GM23338 (cell line): ENCODE data around the gene VAT1.

Experiments
- CREB1 ChIP-seq: fragments of 250-450 bp; sonication (Bioruptor Pico); IDR thresholded peaks from 2 replicates; pipeline ENCODE4 v1.5.0; 2020; ENCODE audit warnings: low read depth, mild to moderate bottlenecking, moderate library complexity
- EZH2 ChIP-seq: fragments of 200-600 bp; sonication (generic); IDR thresholded peaks from one replicate; pipeline ENCODE4 v1.8.0; 2017; ENCODE audit warnings: antibody characterized with exemption, mild to moderate bottlenecking, low read depth; ENCODE audit not compliant: unreplicated experiment
- EZH2phosphoT487 ChIP-seq: fragments of 200-600 bp; sonication (generic); IDR thresholded peaks from one replicate; pipeline ENCODE4 v1.8.1; 2018; ENCODE audit warnings: antibody characterized with exemption; ENCODE audit not compliant: unreplicated experiment
- POLR2AphosphoS5 ChIP-seq: IDR thresholded peaks from 2 replicates; pipeline ENCODE4 v1.6.1; 2016; ENCODE audit warnings: antibody characterized with exemption, low read depth
- REST ChIP-seq: IDR thresholded peaks from one replicate; pipeline ENCODE4 v1.6.1; 2018; ENCODE audit warnings: antibody characterized with exemption; ENCODE audit not compliant: unreplicated experiment
- TF ChIP-seq, protein P1 (sequence below), 2 experiments: fragments of 200-600 bp in 1 of 2; sonication (generic) in 1 of 2; conservative IDR thresholded peaks; 2 replicates each; pipeline versions ENCODE4 v1.5.1 to v1.6.1; 2016 to 2017; ENCODE audit warnings: antibody characterized with exemption in 2 of 2, low read depth in 2 of 2, mild to moderate bottlenecking in 2 of 2, moderate library complexity in 1 of 2

- TF ChIP-seq, protein P1, sequence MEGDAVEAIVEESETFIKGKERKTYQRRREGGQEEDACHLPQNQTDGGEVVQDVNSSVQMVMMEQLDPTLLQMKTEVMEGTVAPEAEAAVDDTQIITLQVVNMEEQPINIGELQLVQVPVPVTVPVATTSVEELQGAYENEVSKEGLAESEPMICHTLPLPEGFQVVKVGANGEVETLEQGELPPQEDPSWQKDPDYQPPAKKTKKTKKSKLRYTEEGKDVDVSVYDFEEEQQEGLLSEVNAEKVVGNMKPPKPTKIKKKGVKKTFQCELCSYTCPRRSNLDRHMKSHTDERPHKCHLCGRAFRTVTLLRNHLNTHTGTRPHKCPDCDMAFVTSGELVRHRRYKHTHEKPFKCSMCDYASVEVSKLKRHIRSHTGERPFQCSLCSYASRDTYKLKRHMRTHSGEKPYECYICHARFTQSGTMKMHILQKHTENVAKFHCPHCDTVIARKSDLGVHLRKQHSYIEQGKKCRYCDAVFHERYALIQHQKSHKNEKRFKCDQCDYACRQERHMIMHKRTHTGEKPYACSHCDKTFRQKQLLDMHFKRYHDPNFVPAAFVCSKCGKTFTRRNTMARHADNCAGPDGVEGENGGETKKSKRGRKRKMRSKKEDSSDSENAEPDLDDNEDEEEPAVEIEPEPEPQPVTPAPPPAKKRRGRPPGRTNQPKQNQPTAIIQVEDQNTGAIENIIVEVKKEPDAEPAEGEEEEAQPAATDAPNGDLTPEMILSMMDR (conservative IDR thresholded peaks at IDR 0.05; ENCODE audit: low read depth in 2 of 2) = no peak
- TF ChIP-seq EZH2phosphoT487 = no peak
- TF ChIP-seq EZH2 = no peak
- no peak for TF ChIP-seq CREB1 (CRISPR knock-in tag)
- no peak for TF ChIP-seq REST
- peak; percentile 29; the same call in 1 of the 2 replicates for TF ChIP-seq POLR2AphosphoS5
Measured at GRCh38 chr17:43014020-43014648, 8.1 kb downstream of the VAT1 start.
